Endothelial cell of umbilical vein (primary cell): Measurements from ENCODE around the gene TLE1. TPM values are rescaled to one million over a fixed set of nuclear protein-coding genes. Genes with fewer than 3 reads are reported as not detected.

Experiments used
- BruUV-seq: library from RNA; stranded (reverse); fragments of 400-500 nt; replicated peaks from 2 replicates; lab custom pipeline; 2021; lab: Mats Ljungman, UMichigan
- CTCF ChIA-PET: fragments of 300-600, 350-600 bp; sonication (Branson Sonifier 250); formaldehyde crosslinking; loops from one replicate; lab custom pipeline; 2021; ENCODE audit warnings: antibody characterized with exemption, inconsistent platforms; lab: Charles Lee
- POLR2A ChIA-PET: fragments of 300-600, 350-600 bp; sonication (Branson Sonifier 250); formaldehyde crosslinking; loops from one replicate; lab custom pipeline; 2021; ENCODE audit warnings: antibody characterized with exemption, inconsistent platforms; lab: Charles Lee
- DNase-seq: peaks from one replicate; pipeline ENCODE4 v3.0.0-alpha.2; 2011; ENCODE audit warnings: low read depth, low spot score
- FAIRE-seq: peaks from 2 replicates; lab custom pipeline; 2011; peaks lifted over from hg19 to GRCh38; lab: Jason Lieb, UNC
- H2AFZ ChIP-seq: 2 replicates; pipeline ENCODE4 v1.6.0; 2012; ENCODE audit warnings: low read depth, low read length, control low read depth, inconsistent platforms
- H3K27ac ChIP-seq: 2 replicates; pipeline ENCODE4 v1.5.1; 2011; ENCODE audit warnings: low read depth, mild to moderate bottlenecking, control low read depth, low read length, moderate library complexity; ENCODE audit not compliant: insufficient read depth
- H3K27me3 ChIP-seq, 2 experiments: 2 replicates each; pipeline versions ENCODE4 v1.6.0 to v1.6.1; 2011; ENCODE audit warnings: low read length in 2 of 2, mixed read lengths in 1 of 2; ENCODE audit not compliant: control insufficient read depth in 2 of 2, insufficient read depth in 2 of 2
- H3K36me3 ChIP-seq, 2 experiments: 2 replicates in 1 of 2; 3 replicates in 1 of 2; pipeline ENCODE4 v1.5.1; 2011; ENCODE audit warnings: low read length in 2 of 2, mild to moderate bottlenecking in 1 of 2, moderate library complexity in 1 of 2; ENCODE audit not compliant: control insufficient read depth in 2 of 2, insufficient read depth in 2 of 2; ENCODE audit errors: extremely low read depth in 1 of 2
- H3K4me1 ChIP-seq: 3 replicates; pipeline ENCODE4 v1.5.1; 2011; ENCODE audit warnings: mild to moderate bottlenecking, low read length; ENCODE audit not compliant: control insufficient read depth, insufficient read depth; ENCODE audit errors: extremely low read depth
- H3K4me2 ChIP-seq: 2 replicates; pipeline ENCODE4 v1.6.1; 2011; ENCODE audit warnings: low read length, control low read depth, mixed read lengths; ENCODE audit not compliant: insufficient read depth
- H3K4me3 ChIP-seq, 3 experiments: fragments of 200-600 bp in 1 of 3; sonication (generic), shearing (Covaris generic) in 1 of 3; replicated peaks in 1 of 3; 2 replicates each; pipeline ENCODE4 v1.5.1; 2011 to 2016; ENCODE audit warnings: control low read depth in 3 of 3, low read length in 3 of 3, mild to moderate bottlenecking in 2 of 3, inconsistent platforms in 1 of 3, low read depth in 1 of 3, moderate library complexity in 1 of 3; ENCODE audit not compliant: insufficient read depth in 1 of 3
- H3K79me2 ChIP-seq: 2 replicates; pipeline ENCODE4 v1.6.0; 2012; ENCODE audit warnings: low read length, inconsistent platforms; ENCODE audit not compliant: control insufficient read depth, insufficient read depth
- H3K9ac ChIP-seq: replicated peaks from 2 replicates; pipeline ENCODE3; 2011; ENCODE audit warnings: low read length, control low read depth; ENCODE audit not compliant: insufficient read depth; ENCODE audit errors: extremely low read depth
- H3K9me1 ChIP-seq: replicated peaks from 3 replicates; pipeline ENCODE4 v1.6.0; 2011; ENCODE audit warnings: mild to moderate bottlenecking, low read length; ENCODE audit not compliant: control insufficient read depth, insufficient read depth; ENCODE audit errors: extremely low read depth
- H3K9me3 ChIP-seq: replicated peaks from 2 replicates; pipeline ENCODE4 v1.5.1; 2012; ENCODE audit warnings: low read length, inconsistent platforms; ENCODE audit not compliant: control insufficient read depth, insufficient read depth
- H4K20me1 ChIP-seq: replicated peaks from 2 replicates; pipeline ENCODE3; 2011; ENCODE audit warnings: mild to moderate bottlenecking, low read length; ENCODE audit not compliant: control insufficient read depth, insufficient read depth; ENCODE audit errors: extremely low read depth
- CTCF ChIP-seq, 2 donors: IDR thresholded peaks; 1 replicate in 1 of 2; 2 replicates in 1 of 2; pipeline ENCODE4 v1.5.1; 2011; ENCODE audit warnings: low read length in 2 of 2, mild to moderate bottlenecking in 2 of 2, moderate library complexity in 2 of 2, control low read depth in 1 of 2, inconsistent platforms in 1 of 2, low read depth in 1 of 2; ENCODE audit not compliant: insufficient read depth in 1 of 2; ENCODE audit errors: extremely low read depth in 1 of 2
- EZH2 ChIP-seq: IDR thresholded peaks from 2 replicates; pipeline ENCODE4 v1.6.1; 2012; ENCODE audit warnings: borderline replicate concordance, low read depth, mild to moderate bottlenecking, moderate library complexity, low read length, inconsistent platforms; ENCODE audit not compliant: severe bottlenecking
- FOS ChIP-seq: IDR thresholded peaks from 2 replicates; pipeline ENCODE4 v1.6.1; 2011; ENCODE audit warnings: mild to moderate bottlenecking, low read length, moderate library complexity, borderline replicate concordance; ENCODE audit not compliant: insufficient read depth
- GATA2 ChIP-seq: IDR thresholded peaks from 2 replicates; pipeline ENCODE4 v1.7.0; 2011; ENCODE audit warnings: low read depth, mild to moderate bottlenecking, moderate library complexity, mixed read lengths, low read length; ENCODE audit not compliant: insufficient read length, insufficient read depth
- JUN ChIP-seq: IDR thresholded peaks from 2 replicates; pipeline ENCODE4 v1.6.1; 2011; ENCODE audit warnings: borderline replicate concordance, low read depth; ENCODE audit not compliant: insufficient read length, insufficient read depth
- MYC ChIP-seq: IDR thresholded peaks from one replicate; pipeline ENCODE4 v1.6.1; 2011; ENCODE audit warnings: mild to moderate bottlenecking, low read depth, low read length
- POLR2A ChIP-seq: IDR thresholded peaks from 2 replicates; pipeline ENCODE4 v1.6.1; 2012; ENCODE audit warnings: low read depth, mild to moderate bottlenecking, control low read depth, low read length
- POLR2AphosphoS5 ChIP-seq: IDR thresholded peaks from 2 replicates; pipeline ENCODE4 v1.6.1; 2012; ENCODE audit warnings: low read depth, mild to moderate bottlenecking, control low read depth, low read length, moderate library complexity; ENCODE audit not compliant: insufficient read depth
- dilution Hi-C: fragments of 300-500 bp; cut with MboI; formaldehyde crosslinking; loops from one replicate; pipeline ENCODE4 v1.15.0; 2019; ENCODE audit warnings: low sequenced_read_pairs; ENCODE audit not compliant: extremely low pct_ligation_motif_present
- intact Hi-C: fragments of 100-400 bp; cut with micrococcal nuclease; formaldehyde crosslinking; loops from one replicate; pipeline ENCODE4 v1.10.0; 2022
- polyA plus RNA-seq, 4 experiments: library from polyadenylated mRNA; depleted of rRNA in 3 of 4; stranded (reverse) in 3 of 4; unstranded in 1 of 4; fragments of >200 nt; gene quantifications; 2 replicates each; pipeline versions ENCODE4 v1.2.1 to v1.2.3, GENCODE V29; 2011 to 2012; ENCODE audit warnings: missing spikeins in 1 of 4
- total RNA-seq: library from RNA; stranded (reverse); gene quantifications from 2 replicates; pipeline ENCODE4 v1.2.3, GENCODE V29; 2021
- TF ChIP-seq, protein P1 (sequence below): IDR thresholded peaks from 2 replicates; pipeline ENCODE4 v1.6.1; 2011; ENCODE audit not compliant: insufficient read depth, insufficient read length

TLE1 gene
- total and polyA plus RNA-seq, 2 donors (not counting 3 experiments of a cell fraction or from before 2014, with no cell fraction given): 55.0 to 58.2 TPM

DNA sequence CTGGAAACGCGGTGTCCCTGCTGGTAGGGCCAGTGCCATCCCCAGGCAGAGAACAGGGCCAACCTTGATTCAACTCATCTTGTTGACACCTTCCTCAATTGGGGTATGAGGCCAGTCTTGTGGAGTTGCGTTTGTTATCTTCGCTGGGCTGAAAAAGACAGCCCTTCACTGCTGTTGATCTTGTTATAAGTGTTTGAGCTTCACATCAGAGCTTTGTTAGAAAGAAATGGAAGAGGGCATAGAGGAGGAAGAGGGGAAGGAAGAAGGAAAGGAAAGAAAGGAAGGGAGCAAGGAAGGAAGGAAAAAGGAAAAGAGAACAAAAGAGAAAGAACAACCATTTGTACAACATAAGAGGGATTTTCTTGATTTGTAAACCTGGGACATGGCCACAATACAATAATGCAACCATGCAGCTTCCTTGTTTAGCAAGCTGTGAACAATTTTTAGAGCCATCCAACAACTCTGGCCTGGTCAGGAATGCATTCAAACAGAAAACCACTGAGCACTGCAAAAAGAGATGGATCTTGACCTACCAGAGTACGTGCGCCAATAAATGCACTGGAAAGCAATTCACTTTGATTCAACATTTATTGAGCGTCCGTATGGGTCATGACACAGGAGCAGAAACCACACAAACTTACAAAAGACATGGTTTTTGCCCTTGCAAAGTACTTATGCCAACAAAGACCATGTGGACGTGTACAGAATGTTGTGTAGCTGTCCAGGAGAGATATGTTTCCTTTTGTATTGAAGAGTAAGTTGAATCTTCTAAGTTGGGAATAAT is 152.9 kb downstream of the TLE1 start:
- H3K4me3 ChIP-seq: no peak overlapping the region
- H3K9me1 ChIP-seq: no peaks in the 10 kb centered on the region
- intact Hi-C loops (no loop called here), dilution Hi-C loops (no loop called here)
- H4K20me1 ChIP-seq: no peaks in the 10 kb centered on the region
- POLR2A ChIA-PET: no interaction called here
- CTCF ChIA-PET: no interaction called here
- H3K9me3 ChIP-seq: no peaks in the 10 kb centered on the region
- H2AFZ ChIP-seq: no peak overlapping the region
- H3K27ac ChIP-seq: no peak overlapping the region
- H3K36me3 ChIP-seq: no peaks in the 10 kb centered on the region
- no peaks in the 10 kb centered on the region for H3K4me1 ChIP-seq
- no peak for FAIRE-seq
- no peak overlapping the region for H3K4me2 ChIP-seq
- H3K79me2 ChIP-seq: no peaks in the 10 kb centered on the region
- H3K9ac ChIP-seq: no peak overlapping the region
- no peak for DNase-seq
- TF ChIP-seq POLR2A (no peak), GATA2 (no peak), CTCF (IDR thresholded peaks at IDR 0.05; ENCODE audit: extremely low read depth in 1 of 2, insufficient read depth in 1 of 2, low read depth in 1 of 2, low read length in 2 of 2) (no peak), FOS (no peak), JUN (no peak), MYC (no peak), POLR2AphosphoS5 (no peak), EZH2 (no peak)
- TF ChIP-seq, protein P1, sequence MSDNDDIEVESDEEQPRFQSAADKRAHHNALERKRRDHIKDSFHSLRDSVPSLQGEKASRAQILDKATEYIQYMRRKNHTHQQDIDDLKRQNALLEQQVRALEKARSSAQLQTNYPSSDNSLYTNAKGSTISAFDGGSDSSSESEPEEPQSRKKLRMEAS: no peak
- H3K27me3 ChIP-seq: no peaks in the 10 kb centered on the region
- BruUV-seq: no TSS peak
